GM12873 (cell line): ENCODE data around the gene ZBTB12.

Experiments used
- TF ChIP-seq, protein P1 (sequence below): IDR thresholded peaks from 2 replicates; pipeline ENCODE4 v1.5.1; 2012; ENCODE audit warnings: low read depth, mild to moderate bottlenecking, moderate library complexity, low read length, control low read depth; ENCODE audit not compliant: insufficient read depth; ENCODE audit errors: missing control alignments

Gene ZBTB12, protein sequence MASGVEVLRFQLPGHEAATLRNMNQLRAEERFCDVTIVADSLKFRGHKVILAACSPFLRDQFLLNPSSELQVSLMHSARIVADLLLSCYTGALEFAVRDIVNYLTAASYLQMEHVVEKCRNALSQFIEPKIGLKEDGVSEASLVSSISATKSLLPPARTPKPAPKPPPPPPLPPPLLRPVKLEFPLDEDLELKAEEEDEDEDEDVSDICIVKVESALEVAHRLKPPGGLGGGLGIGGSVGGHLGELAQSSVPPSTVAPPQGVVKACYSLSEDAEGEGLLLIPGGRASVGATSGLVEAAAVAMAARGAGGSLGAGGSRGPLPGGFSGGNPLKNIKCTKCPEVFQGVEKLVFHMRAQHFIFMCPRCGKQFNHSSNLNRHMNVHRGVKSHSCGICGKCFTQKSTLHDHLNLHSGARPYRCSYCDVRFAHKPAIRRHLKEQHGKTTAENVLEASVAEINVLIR

GRCh38 chr6:31901953-31902643 is at the start of gene ZBTB12:
Gene ZBTB12, minus strand, starts transcription at chr6:31902086. Its CDS starts 781 bp downstream, at chr6:31901305.
- TF ChIP-seq, protein P1, sequence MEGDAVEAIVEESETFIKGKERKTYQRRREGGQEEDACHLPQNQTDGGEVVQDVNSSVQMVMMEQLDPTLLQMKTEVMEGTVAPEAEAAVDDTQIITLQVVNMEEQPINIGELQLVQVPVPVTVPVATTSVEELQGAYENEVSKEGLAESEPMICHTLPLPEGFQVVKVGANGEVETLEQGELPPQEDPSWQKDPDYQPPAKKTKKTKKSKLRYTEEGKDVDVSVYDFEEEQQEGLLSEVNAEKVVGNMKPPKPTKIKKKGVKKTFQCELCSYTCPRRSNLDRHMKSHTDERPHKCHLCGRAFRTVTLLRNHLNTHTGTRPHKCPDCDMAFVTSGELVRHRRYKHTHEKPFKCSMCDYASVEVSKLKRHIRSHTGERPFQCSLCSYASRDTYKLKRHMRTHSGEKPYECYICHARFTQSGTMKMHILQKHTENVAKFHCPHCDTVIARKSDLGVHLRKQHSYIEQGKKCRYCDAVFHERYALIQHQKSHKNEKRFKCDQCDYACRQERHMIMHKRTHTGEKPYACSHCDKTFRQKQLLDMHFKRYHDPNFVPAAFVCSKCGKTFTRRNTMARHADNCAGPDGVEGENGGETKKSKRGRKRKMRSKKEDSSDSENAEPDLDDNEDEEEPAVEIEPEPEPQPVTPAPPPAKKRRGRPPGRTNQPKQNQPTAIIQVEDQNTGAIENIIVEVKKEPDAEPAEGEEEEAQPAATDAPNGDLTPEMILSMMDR = no peak

- TF ChIP-seq, protein P1 = no peak
Observed at GRCh38 chr6:31949926-31950548, 48.2 kb upstream of the ZBTB12 start.

DNA sequence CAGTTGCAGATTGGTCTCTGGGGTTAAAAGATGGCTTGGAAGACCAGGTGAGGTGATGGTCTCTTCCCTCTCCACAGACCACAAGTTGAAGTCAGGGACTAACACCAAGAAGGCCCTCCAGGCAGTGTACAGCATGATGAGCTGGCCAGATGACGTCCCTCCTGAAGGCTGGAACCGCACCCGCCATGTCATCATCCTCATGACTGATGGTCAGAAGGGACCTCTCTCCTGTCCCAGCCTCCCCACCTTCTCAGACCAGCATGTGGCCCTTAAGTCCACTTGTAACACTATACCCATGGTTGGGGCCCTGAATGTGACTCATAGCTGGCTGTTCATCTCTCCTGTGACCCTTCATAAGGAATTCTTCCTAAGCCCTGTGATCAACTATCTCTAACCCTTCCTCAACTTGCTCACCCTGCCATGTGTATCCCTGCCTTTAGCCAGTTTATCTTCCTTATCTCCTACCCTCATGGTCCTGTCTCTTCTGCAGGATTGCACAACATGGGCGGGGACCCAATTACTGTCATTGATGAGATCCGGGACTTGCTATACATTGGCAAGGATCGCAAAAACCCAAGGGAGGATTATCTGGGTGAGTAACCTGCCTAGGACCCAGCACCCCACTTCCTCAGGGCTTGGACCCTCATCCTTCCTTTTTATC is 47.0 kb upstream of the ZBTB12 start:
- TF ChIP-seq, protein P1 = no peak

DNA sequence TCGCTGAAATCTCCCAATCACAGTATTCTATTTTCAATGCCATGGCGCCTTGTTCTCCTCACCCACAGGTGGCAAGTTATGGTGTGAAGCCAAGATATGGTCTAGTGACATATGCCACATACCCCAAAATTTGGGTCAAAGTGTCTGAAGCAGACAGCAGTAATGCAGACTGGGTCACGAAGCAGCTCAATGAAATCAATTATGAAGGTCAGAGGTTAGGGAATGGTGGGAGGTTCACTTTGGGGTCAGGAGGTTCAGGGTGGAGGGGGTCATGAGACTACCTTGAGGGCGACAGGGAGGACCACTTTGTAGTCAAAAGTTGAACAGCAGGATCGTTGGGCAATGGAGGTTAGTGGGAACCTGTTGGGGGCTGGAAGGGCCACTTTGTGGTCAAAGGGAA is 46.4 kb upstream of the ZBTB12 start:
- TF ChIP-seq, protein P1 = no peak

GRCh38 chr6:31947864-31948263 is 46.0 kb upstream of the ZBTB12 start:
- TF ChIP-seq, protein P1 = no peak

GRCh38 chr6:31947070-31947675 is 45.3 kb upstream of the ZBTB12 start:
- TF ChIP-seq, protein P1 = no peak
